ENCODE data around the gene MEGF11.

Gene MEGF11

GRCh38 chr15:66114863-66115425 lies 138.6 kb downstream of the MEGF11 start:
- DNase-seq (ENCODE audit: low read depth): no peak

- DNase-seq (ENCODE audit: low read depth): no peak
These were observed 141.2 kb downstream of the MEGF11 start for GRCh38 chr15:66112388-66112787.

- no peak for DNase-seq (ENCODE audit: low read depth)
These were observed 142.2 kb downstream of the MEGF11 start for GRCh38 chr15:66111363-66111762.

GRCh38 chr15:66110864-66111263 lies 142.7 kb downstream of the MEGF11 start:
- DNase-seq (ENCODE audit: low read depth): no peak

- no peak for DNase-seq (ENCODE audit: low read depth)
These were observed 143.7 kb downstream of the MEGF11 start for GRCh38 chr15:66109826-66110225.

GRCh38 chr15:66108483-66109265 lies 144.9 kb downstream of the MEGF11 start:
- DNase-seq (ENCODE audit: low read depth): no peak

- DNase-seq (ENCODE audit: low read depth): no peak
These were observed 146.5 kb downstream of the MEGF11 start for GRCh38 chr15:66107070-66107469.

- DNase-seq (ENCODE audit: low read depth): no peak
These were observed 148.0 kb downstream of the MEGF11 start for GRCh38 chr15:66105286-66106265.

- DNase-seq (ENCODE audit: low read depth): no peak
These were observed 150.3 kb downstream of the MEGF11 start for GRCh38 chr15:66103293-66103590.

GRCh38 chr15:66102563-66103292 lies 150.8 kb downstream of the MEGF11 start:
- no peak for DNase-seq (ENCODE audit: low read depth)

- DNase-seq (ENCODE audit: low read depth): no peak
These were observed 151.7 kb downstream of the MEGF11 start for GRCh38 chr15:66101715-66102395.

GRCh38 chr15:66100761-66101160 lies 152.8 kb downstream of the MEGF11 start:
- no peak for DNase-seq (ENCODE audit: low read depth)

- DNase-seq (ENCODE audit: low read depth): no peak
These were observed 153.4 kb downstream of the MEGF11 start for GRCh38 chr15:66099950-66100671.

- DNase-seq (ENCODE audit: low read depth): no peak
These were observed 155.6 kb downstream of the MEGF11 start for GRCh38 chr15:66098022-66098363.

- no peak for DNase-seq (ENCODE audit: low read depth)
These were observed 156.2 kb downstream of the MEGF11 start for GRCh38 chr15:66097151-66098021.

GRCh38 chr15:66096688-66097058 lies 156.9 kb downstream of the MEGF11 start:
- no peak for DNase-seq (ENCODE audit: low read depth)

GRCh38 chr15:66095871-66096687 lies 157.5 kb downstream of the MEGF11 start:
- no peak for DNase-seq (ENCODE audit: low read depth)

GRCh38 chr15:66094331-66094730 lies 159.2 kb downstream of the MEGF11 start:
- DNase-seq (ENCODE audit: low read depth): no peak
